Epithelial cell of proximal tubule (primary cell): ENCODE data around the gene SLC16A10. TPM values are rescaled to one million over a fixed set of nuclear protein-coding genes. Genes with fewer than 3 reads are reported as not detected.

ENCODE experiments used
- DNase-seq: peaks from one replicate; pipeline ENCODE4 v3.0.0-alpha.2; 2011; ENCODE audit warnings: low read depth
- H3K4me3 ChIP-seq: 2 replicates; pipeline ENCODE4 v1.5.1; 2011; ENCODE audit warnings: low read depth, mild to moderate bottlenecking, low read length
- total RNA-seq: library from RNA; depleted of rRNA; stranded (reverse); fragments of >200 nt; gene quantifications from 2 replicates; pipeline ENCODE4 v1.2.3, GENCODE V29; 2015
- TF ChIP-seq, protein P1 (sequence below): conservative IDR thresholded peaks from 2 replicates; pipeline ENCODE4 v1.5.1; 2012; ENCODE audit warnings: low read depth, mild to moderate bottlenecking, low read length

The SLC16A10 gene
- total RNA-seq, 1 donor from 2014 or later, result 0.63 TPM

DNA sequence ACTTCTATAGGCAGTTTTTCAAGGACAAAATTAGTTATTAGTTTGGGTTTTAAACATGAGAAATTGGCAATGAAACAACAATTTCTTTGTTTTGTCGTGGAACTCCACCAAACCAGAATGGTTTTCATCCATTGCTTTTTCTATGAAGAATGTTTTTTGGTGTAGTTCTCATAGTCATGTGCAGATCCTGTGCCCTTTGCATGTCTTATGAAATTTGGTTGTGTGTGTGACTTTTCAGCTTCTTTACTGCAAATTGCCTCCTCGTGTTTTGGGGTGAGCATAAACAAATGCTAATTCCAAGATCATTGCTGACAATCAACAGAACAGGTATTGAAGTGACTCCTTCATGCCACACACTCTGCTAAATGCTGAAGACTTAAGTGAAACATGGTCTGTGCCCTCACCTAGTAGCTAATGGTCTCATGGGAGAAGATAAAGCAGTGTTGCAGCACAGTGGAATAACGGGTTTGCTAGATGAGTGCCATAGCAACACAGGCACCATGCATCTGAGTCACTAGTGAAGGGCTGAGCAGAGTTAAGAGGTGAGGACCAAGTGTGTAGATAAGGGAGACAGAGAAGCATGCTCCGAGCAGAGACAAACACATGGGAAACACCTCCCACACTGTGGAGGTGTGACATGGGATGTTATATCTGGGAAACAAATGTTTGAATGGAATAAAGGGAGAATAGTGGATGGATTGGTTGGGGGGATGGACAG is 120.0 kb downstream of the SLC16A10 start:
- TF ChIP-seq, protein P1, sequence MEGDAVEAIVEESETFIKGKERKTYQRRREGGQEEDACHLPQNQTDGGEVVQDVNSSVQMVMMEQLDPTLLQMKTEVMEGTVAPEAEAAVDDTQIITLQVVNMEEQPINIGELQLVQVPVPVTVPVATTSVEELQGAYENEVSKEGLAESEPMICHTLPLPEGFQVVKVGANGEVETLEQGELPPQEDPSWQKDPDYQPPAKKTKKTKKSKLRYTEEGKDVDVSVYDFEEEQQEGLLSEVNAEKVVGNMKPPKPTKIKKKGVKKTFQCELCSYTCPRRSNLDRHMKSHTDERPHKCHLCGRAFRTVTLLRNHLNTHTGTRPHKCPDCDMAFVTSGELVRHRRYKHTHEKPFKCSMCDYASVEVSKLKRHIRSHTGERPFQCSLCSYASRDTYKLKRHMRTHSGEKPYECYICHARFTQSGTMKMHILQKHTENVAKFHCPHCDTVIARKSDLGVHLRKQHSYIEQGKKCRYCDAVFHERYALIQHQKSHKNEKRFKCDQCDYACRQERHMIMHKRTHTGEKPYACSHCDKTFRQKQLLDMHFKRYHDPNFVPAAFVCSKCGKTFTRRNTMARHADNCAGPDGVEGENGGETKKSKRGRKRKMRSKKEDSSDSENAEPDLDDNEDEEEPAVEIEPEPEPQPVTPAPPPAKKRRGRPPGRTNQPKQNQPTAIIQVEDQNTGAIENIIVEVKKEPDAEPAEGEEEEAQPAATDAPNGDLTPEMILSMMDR, result no peak
- H3K4me3 ChIP-seq, result no peak overlapping the region
- no peak for DNase-seq

DNA sequence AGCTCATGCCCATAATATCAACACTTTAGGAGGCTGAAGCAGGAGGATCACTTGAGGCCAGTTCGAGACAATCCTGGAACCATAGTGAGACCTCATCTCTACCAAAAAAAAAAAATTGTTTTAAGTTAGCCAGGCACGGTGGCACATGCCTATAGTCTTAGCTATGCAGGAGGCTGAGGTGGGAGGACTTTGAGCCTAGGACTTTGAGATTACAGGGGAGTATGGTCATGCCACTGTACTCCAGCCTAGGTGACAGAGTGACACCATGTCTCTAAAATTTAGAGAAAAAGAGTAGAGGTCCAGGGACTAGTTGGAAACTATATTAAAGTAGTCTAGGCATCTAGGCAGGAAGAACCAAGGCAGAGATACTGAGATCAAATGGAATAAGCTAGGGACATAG is 121.6 kb downstream of the SLC16A10 start:
- TF ChIP-seq, protein P1, result no peak
- DNase-seq, result no peak
- H3K4me3 ChIP-seq, result no peak overlapping the region

DNA sequence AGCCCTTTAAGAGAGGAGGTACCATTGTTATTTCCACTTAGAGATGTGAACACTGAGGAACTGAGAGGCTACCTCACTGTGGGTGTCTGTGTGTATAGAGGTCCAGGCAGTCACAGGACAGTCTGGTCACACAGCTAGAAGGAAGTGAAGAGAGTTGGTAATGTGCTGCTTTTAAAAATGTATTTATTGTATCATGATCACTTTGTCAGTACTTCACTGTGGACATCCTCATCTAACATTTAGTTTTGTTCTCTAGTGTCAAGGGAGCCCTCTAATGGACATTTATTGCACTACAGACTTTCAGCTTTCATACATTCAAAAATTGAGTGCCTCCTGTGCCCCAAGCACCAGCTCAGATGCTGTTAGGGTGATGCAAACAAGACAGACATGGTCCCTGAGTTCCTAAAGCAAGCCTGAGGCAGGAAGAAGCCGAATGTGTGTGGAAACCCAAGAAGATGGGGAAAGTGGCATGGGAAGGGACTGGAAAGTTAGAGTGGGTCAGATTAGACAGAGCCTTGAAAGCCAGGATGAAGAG is 123.0 kb downstream of the SLC16A10 start:
- DNase-seq, result peak; percentile 27
- TF ChIP-seq, protein P1, result peak; percentile 75
- H3K4me3 ChIP-seq, result no peak overlapping the region

DNA sequence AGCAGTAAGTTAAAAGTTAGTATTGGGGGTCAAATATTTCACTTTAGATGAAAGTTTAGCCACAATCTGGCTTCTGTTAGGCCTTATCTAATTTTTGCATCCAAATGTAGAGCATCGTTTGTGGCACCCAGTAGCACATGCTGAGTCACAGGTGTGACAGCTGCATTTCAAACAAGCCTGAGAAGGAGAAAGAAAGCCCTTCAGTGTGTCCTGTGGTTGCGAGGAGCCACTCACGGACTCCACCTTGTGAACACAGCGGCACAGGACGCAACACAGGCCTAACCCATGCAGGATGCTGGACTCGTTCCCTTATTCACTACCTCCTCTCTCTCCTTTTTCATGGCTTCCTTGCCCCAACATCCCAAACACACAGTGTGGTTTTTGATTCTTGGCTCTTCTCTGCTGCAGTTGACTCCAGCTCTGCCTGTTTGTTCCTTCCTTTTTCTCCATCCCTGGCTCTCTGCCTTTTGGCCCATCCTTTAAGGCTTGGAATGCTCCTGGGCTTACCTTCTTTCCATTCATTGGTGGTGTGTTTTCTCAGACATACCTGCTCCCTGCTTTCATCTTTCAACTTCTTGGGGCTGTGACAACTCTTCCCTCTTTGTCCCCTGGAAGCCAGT is 124.2 kb downstream of the SLC16A10 start:
- TF ChIP-seq, protein P1, result no peak
- DNase-seq, result no peak

DNA sequence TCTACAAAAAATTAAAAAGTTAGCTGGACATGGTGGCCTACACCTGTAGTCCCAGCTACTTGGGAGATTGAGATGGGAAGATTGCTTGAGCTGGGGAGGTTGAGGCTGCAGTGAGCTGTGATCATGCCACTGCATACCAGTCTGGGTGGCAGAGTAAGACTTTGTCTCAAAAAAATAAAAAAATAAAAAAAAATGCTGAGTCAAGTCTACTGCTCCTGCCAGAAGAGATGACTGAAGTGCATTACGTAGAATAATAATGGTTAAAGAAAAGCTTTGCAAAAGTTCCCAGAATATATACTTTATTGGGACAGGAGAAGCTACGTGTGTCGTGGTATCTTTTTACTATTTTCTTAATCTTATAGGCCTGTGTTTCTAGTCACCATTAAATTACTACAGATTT is 125.3 kb downstream of the SLC16A10 start:
- DNase-seq, result no peak
- TF ChIP-seq, protein P1, result no peak
- H3K4me3 ChIP-seq, result no peak overlapping the region

More for the DNA sequence above, 124.2 kb downstream of the SLC16A10 start:
- H3K4me3 ChIP-seq, result no peak overlapping the region

DNA sequence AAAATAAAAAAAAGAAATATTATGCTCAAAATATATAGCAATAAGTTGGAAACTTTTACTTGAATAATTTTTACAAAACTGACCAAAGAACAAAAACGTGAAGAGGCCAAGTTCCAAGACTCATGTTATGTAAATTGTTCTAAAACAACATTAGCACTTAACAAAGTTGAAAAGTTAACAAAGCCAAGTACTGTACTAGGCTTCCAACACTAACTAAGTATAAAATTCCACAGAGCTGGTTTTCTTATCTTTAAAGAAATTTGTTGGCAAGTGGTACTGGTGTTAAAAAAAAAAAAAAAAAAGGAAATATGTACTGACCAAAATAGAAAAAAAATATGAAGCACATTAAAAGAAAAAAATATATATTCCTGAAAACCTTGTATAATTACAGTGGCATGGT is 127.8 kb downstream of the SLC16A10 start:
- TF ChIP-seq, protein P1, result no peak
- DNase-seq, result no peak
- no peak overlapping the region for H3K4me3 ChIP-seq
